ENCODE measurements around the gene NT5C1B. TPM values are rescaled to one million over a fixed set of nuclear protein-coding genes. Genes with fewer than 3 reads are reported as not detected.

Gene NT5C1B
- polyA plus RNA-seq, 6 donors from 2014 or later, result 0.25 to 0.64 (median 0.39) TPM; not detected in 2

DNA sequence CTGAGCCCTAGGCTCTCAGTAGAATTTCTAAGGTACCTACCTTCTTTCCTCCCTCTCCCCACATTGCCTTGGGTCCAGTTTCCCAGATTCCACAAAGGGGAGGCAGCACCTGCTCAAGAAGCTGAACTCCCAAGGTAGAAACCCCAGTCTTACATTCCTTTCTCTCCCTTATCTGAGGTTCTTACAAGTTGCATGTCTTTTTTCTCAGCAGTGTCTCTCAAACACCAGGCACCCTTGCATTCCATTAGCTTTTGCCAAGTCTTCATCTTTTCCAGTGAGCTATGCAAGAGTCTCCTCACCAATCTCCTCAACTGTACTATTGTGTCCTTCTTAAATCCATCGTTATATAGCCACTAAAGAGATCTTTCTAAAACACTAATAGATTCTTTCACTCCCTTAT, 4.1 kb upstream of the NT5C1B start:
- Mint-ChIP-seq H3K9me3 (peaks cover 0 to 13% (median 7%) of the 10 kb centered on the region in 7 donors), H3K4me1 (no peaks in the 10 kb centered on the region), H3K27ac (no peak overlapping the region), H3K36me3 (peaks cover 7 to 31% of the 10 kb centered on the region in 2 donors), H3K4me3 (no peak overlapping the region), H3K27me3 (peaks cover 0 to 5% (median 0%) of the 10 kb centered on the region in 3 donors)
- no peak for ATAC-seq (ENCODE audit: low read depth in 2 of 2)
- no peak for DNase-seq

DNA sequence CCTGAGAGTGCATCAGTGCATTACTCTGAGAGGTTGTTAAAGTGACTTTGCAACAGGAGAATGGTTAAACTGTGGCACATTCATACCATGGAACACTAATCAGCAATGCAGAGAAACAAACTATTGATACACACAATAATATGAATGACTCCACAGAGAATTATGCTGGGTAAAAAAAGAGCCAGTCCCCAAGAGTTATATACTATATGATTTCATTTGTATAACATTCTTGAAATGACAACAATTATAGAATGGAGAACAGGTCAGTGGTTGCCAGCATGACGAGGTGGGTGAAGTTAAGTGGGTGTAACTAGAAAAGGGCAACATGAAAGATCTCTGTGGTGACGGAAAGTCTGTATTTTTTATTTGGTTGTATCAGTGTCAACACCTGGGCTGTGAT, 3.0 kb upstream of the NT5C1B start:
- H3K9me3 Mint-ChIP-seq, result peaks cover 0 to 13% (median 7%) of the 10 kb centered on the region in 7 donors
- H3K36me3 Mint-ChIP-seq, result peaks cover 7 to 31% of the 10 kb centered on the region in 2 donors
- no peak overlapping the region for H3K27ac Mint-ChIP-seq
- no peak for DNase-seq
- no peaks in the 10 kb centered on the region for H3K4me1 Mint-ChIP-seq
- H3K27me3 Mint-ChIP-seq, result peaks cover 0 to 5% (median 0%) of the 10 kb centered on the region in 3 donors
- no peak overlapping the region for H3K4me3 Mint-ChIP-seq
- ATAC-seq (ENCODE audit: low read depth in 2 of 2), result no peak

DNA sequence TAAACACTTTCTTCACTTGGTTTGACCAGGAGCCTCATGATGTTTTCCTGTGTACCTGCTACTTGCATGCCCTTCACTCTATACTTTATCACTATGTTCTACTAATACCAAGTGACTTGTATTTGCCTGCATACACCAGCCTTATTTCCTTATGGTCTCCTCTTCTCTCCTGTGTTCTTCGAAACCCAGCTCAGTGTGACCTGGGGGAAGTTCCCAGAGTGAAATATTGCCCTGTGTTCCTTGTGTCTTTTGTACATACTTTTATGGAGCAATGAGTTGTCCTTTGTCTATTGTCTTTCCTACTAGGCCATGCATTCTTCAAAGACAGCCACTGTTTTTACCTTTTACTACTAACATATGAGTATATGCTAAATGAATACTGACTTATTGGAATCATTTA, 567 bp downstream of the NT5C1B start:
- no peak overlapping the region for H3K4me3 Mint-ChIP-seq
- H3K9me3 Mint-ChIP-seq, result peaks cover 0 to 13% (median 2%) of the 10 kb centered on the region in 7 donors
- no peaks in the 10 kb centered on the region for H3K4me1 Mint-ChIP-seq
- H3K27ac Mint-ChIP-seq, result no peak overlapping the region
- DNase-seq (no peak), ATAC-seq (ENCODE audit: low read depth in 2 of 2) (no peak)
- H3K36me3 Mint-ChIP-seq, result peaks cover 16 to 23% of the 10 kb centered on the region in 2 donors
- H3K27me3 Mint-ChIP-seq, result peaks cover 0 to 5% (median 0%) of the 10 kb centered on the region in 3 donors

DNA sequence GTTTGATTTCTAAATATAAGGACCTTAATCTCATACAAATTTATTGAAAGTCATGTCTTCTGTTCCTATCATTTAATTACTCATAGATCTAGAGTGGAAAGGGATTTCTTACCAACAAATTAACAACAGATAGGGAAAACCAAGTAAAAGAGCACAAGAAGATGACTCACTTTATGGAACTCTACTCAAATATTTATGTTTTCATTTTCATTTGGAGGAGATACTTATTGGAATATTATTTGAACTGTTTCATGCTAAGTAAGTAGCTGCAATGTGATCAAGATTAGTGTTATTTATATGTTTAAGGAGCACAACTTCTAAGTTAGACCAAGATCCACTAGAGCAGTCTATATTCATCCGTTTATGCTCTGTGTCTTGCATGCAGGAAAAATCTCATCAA, 1.3 kb downstream of the NT5C1B start:
- no peak overlapping the region for H3K27ac Mint-ChIP-seq
- peaks cover 21 to 25% of the 10 kb centered on the region in 2 donors for H3K36me3 Mint-ChIP-seq
- ATAC-seq (ENCODE audit: low read depth in 2 of 2), result no peak
- H3K27me3 Mint-ChIP-seq, result no peaks in the 10 kb centered on the region
- peaks cover 0 to 19% (median 2%) of the 10 kb centered on the region in 7 donors for H3K9me3 Mint-ChIP-seq
- H3K4me3 Mint-ChIP-seq, result no peak overlapping the region
- no peaks in the 10 kb centered on the region for H3K4me1 Mint-ChIP-seq
- DNase-seq, result no peak

DNA sequence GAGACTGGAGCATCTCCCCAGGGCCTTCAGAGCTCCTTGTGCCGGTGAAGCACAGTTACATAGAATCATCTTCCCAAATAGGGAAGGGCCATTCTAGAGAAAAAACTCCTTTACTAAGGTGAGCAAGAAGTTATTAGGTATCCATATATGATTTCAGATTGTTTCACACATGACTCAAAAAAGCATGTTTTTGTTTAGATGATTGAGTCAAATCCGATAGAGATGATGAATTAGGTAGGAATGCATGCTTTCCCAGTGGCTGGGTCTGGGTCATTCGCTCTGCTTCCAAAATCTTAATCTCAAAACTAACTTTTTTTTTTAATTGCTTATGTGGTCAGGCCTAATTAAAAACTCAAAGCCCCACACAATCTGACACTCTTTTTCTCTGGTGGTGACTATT, 3.8 kb downstream of the NT5C1B start:
- ATAC-seq (ENCODE audit: low read depth in 2 of 2) (no peak), DNase-seq (no peak)
- no peaks in the 10 kb centered on the region for H3K4me1 Mint-ChIP-seq
- peaks cover 0 to 19% (median 2%) of the 10 kb centered on the region in 7 donors for H3K9me3 Mint-ChIP-seq
- peaks cover 15 to 21% of the 10 kb centered on the region in 2 donors for H3K36me3 Mint-ChIP-seq
- H3K27me3 Mint-ChIP-seq, result no peaks in the 10 kb centered on the region
- no peak overlapping the region for H3K4me3 Mint-ChIP-seq
- H3K27ac Mint-ChIP-seq, result no peak overlapping the region

DNA sequence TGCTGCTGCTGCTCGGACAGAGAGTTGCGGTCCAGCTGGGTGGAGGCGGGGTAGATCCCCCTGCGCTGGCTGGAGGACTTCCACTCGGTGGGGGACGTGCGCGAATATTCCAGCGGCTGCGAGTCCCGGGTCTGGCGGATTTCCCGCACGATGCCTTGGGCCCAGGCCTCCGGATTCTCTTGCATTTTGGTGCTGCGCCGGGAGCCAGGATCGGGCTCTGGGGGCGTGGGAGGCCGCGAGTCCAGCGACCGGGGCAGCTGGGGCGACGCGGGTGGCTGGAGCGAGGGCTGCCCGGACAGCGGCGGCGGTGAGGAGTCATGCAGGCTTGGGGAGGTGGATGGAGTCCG, 4.8 kb downstream of the NT5C1B start:
- Mint-ChIP-seq H3K27ac (no peak overlapping the region), H3K27me3 (no peaks in the 10 kb centered on the region), H3K9me3 (peaks cover 0 to 22% (median 2%) of the 10 kb centered on the region in 7 donors), H3K36me3 (peaks cover 15 to 21% of the 10 kb centered on the region in 2 donors), H3K4me3 (no peak overlapping the region), H3K4me1 (no peaks in the 10 kb centered on the region)
- ATAC-seq (ENCODE audit: low read depth in 2 of 2) (no peak), DNase-seq (no peak)

DNA sequence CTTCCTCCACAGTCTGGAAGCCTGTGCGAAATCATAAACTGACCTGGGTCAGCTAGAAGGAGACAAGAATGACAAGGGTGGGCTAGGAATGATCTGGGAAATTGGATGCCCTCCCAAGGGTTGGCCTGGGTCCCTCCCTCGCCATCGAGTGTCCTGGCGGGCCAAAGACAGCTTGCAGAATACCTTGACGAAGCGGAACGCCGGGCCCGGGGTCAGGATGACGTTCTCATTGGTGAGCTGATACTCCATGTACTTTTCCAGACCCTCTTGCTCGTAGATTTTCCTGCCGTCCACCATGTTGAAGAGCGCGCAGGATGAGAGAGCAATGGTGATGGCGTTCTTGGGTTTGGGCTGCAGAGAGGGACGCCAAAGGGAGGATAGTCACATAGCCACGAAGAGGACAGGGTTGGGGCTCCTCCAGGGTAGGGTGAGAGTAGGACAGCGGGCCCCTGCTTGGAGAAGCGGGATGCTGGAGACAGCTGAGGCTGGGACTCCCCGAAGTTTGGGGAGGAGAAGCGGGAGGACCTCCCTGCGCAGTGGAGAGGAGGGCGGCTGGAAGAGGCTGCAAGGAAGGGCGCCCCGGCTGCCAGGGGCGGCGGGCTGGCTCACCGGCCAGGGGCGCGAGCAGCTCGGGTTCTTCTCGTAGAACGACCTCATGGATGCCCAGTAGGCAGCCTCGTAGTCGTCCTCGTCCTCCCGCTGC, 5.3 kb downstream of the NT5C1B start:
- Mint-ChIP-seq H3K36me3 (peaks cover 15 to 21% of the 10 kb centered on the region in 2 donors), H3K4me1 (no peaks in the 10 kb centered on the region), H3K4me3 (peak overlapping the region in 1 of 8 donors; percentile 22), H3K27ac (no peak overlapping the region), H3K9me3 (peaks cover 0 to 27% (median 5%) of the 10 kb centered on the region in 7 donors), H3K27me3 (no peaks in the 10 kb centered on the region)
- DNase-seq (no peak), ATAC-seq (ENCODE audit: low read depth in 2 of 2) (no peak)

DNA sequence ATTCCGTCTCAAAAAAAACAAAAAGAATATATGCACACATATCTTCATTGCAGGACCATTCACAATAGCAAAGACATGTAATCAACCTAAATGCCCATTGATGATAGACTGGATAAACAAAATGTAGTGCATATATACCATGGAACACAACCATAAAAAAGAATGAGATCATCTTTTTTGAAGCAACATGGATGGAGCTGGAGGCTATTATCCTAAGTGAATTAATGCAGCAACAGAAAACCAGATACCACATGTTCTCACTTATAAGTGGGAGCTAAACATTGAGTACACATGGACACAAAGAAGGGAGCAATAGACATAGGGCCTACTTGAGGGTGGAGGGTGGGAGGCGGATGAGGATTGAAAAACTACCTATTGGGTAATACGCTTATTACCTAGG, 8.8 kb downstream of the NT5C1B start:
- Mint-ChIP-seq H3K9me3 (peaks cover 0 to 42% (median 19%) of the 10 kb centered on the region in 7 donors), H3K27ac (no peak overlapping the region), H3K36me3 (peaks cover 21 to 26% of the 10 kb centered on the region in 2 donors), H3K27me3 (peaks cover 0 to 7% (median 4%) of the 10 kb centered on the region in 3 donors), H3K4me3 (no peak overlapping the region), H3K4me1 (no peaks in the 10 kb centered on the region)
- no peak for DNase-seq
- no peak for ATAC-seq (ENCODE audit: low read depth in 2 of 2)

DNA sequence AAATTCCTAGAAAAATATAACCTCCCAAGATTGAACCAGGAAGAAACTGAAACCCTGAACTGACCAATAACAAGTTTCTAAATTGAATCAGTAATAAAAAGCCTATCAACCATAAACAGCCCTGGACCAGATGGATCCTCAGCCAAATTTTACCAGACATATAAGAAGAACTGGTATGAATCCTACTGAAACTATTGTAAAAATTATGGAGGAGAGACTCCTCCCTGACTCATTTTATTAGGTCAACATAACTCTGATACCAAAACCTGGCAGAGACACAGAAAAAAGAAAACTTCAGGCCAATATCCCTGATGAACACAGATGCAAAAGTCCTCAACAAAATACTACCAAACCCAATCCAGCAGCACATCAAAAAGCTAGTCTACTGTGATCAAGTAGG, 11.3 kb downstream of the NT5C1B start:
- peaks cover 0 to 31% (median 17%) of the 10 kb centered on the region in 7 donors for H3K9me3 Mint-ChIP-seq
- H3K27me3 Mint-ChIP-seq, result peaks cover 0 to 7% (median 4%) of the 10 kb centered on the region in 3 donors
- H3K4me3 Mint-ChIP-seq, result no peak overlapping the region
- DNase-seq (no peak), ATAC-seq (ENCODE audit: low read depth in 2 of 2) (no peak)
- no peak overlapping the region for H3K27ac Mint-ChIP-seq
- H3K36me3 Mint-ChIP-seq, result peaks cover 13 to 16% of the 10 kb centered on the region in 2 donors
- no peaks in the 10 kb centered on the region for H3K4me1 Mint-ChIP-seq

DNA sequence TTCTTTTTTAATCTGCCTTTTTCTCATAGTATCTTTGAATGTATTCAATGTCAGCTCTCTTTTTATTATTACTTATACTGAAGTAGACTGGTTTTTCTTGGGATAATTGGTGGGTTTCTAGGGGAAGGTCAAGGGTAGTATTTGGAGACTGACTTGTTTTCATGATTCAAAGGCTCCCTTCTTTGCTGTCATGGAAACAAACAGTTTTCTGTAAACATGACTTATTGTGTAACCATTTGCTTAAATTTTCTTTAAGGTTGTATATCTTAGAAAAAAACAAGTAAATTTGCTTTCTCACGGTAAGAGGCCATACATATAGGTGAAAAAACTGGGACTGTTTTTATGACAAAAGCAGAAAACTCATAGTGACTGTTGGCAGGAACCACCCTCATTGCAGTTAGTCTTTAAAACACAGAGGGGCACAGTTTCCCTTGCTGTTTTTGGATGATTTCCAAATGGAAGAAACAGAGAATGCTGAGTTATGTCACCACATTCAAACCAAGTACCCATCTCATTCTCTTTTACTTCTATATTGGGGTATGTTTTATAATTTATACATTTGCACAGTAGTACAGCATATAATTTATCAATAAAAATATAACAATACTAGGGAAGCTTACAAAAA, 23.1 kb downstream of the NT5C1B start:
- Mint-ChIP-seq H3K27ac (no peak overlapping the region), H3K9me3 (peaks cover 0 to 14% (median 10%) of the 10 kb centered on the region in 7 donors), H3K27me3 (peaks cover 0 to 5% (median 0%) of the 10 kb centered on the region in 3 donors), H3K4me3 (no peak overlapping the region), H3K36me3 (peaks cover 28 to 38% of the 10 kb centered on the region in 2 donors), H3K4me1 (peaks cover 0 to 5% (median 0%) of the 10 kb centered on the region in 3 donors)
- ATAC-seq (ENCODE audit: low read depth in 2 of 2) (no peak), DNase-seq (no peak)

DNA sequence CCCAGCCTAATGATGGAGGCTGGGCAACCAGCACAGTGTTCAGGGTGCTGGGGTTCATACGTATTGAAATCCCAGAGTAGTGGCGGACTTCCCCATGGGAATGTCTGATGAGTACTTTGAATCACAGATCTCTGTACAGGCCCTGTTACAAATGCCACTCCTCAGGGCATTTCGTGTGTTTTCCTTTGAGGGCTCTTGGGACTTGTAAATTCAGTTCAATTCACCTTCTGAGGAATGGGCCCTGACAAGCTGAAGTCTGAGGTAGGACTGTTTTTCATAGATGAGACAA, 28.6 kb downstream of the NT5C1B start:
- ATAC-seq (ENCODE audit: low read depth in 2 of 2) (no peak), DNase-seq (no peak)
- Mint-ChIP-seq H3K4me3 (peak overlapping the region; percentile 86 to 97 (median 95)), H3K27ac (peak overlapping the region; percentile 91 to 97 (median 95)), H3K27me3 (no peaks in the 10 kb centered on the region), H3K36me3 (peaks cover 9 to 15% of the 10 kb centered on the region in 2 donors), H3K4me1 (peaks cover 29 to 41% (median 32%) of the 10 kb centered on the region in 3 donors), H3K9me3 (peaks cover 0 to 12% (median 10%) of the 10 kb centered on the region in 7 donors)

DNA sequence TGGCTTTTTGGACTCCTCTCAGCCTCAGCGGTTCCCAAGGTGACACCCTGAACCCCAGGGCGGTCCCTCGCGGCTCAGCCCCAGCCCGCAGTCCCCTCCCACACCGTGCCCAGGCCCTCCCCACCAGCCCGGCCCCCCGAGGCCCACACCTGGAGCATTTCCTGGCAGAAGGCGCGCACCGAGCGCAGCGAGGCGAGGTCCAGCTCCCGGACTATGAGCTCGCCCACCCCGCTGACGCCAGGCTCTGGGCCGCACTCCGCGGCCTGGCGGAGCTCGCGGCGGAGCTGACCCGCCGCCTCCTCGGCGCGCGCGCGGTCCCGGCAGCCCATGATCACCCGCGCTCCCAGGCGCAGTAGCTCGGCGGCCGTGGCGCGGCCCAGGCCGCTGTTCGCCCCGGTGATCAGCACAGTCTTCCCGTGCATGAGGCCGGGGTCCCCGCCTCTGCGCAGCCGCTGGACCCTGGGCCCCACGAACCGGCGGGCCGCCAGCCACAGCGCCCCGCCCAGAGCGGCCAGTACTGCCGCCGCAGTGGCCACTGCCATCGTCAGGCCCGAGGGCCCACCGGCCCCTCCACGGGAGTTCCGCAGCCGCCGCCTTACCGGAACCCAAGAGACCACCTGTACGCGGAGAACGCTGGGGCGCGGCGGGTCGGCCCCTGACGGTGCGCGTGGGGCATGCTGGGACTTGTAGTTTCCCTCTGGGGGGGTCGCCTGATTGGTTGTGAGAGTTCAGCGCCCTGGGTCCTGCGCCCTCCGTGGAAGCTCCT, 29.2 kb downstream of the NT5C1B start, which contains the start of gene RDH14:
Gene RDH14, minus strand, starts transcription at position 623 of the 766 bp plus-strand sequence. Its CDS starts 81 bp downstream, at position 542.
- H3K27me3 Mint-ChIP-seq, result no peaks in the 10 kb centered on the region
- peak within 1 kb of the TSS; percentile 86 to 97 (median 95) for H3K4me3 Mint-ChIP-seq
- ATAC-seq (ENCODE audit: low read depth in 2 of 2), result peak; percentile 87 to 89
- DNase-seq, result peak; percentile 94
- H3K27ac Mint-ChIP-seq, result peak within 1 kb of the TSS; percentile 91 to 98 (median 98)
- H3K36me3 Mint-ChIP-seq, result peaks cover 8 to 13% of the 10 kb centered on the region in 2 donors
- peaks cover 0 to 12% (median 7%) of the 10 kb centered on the region in 7 donors for H3K9me3 Mint-ChIP-seq
- peaks cover 31 to 41% (median 33%) of the 10 kb centered on the region in 3 donors for H3K4me1 Mint-ChIP-seq

DNA sequence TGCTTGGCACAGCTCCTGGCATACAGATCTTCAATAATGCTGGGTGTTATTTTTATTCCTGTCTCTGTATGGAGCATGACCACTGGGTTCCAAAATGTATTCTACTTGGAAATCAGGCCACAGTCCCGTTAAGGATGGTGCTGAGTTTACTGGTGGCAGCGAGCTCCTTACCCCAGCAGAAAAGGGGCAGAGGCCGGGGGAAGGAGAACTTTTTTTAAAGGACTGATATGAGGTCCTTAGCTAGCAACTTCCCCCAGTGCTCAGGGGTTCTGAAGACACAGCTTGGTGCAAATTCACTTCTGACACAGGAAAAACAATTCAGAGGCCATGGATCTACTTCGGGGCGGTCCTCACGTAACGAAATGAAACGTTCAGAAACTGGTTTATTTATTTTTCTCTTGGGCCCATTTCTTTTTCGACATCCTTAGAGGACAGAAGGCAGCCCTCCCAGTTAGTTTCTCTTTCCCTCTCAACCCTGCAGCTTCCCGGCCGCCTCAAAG, 29.8 kb downstream of the NT5C1B start:
- Mint-ChIP-seq H3K36me3 (peaks cover 7% of the 10 kb centered on the region in 2 donors), H3K27me3 (no peaks in the 10 kb centered on the region), H3K4me3 (peak overlapping the region; percentile 86 to 96 (median 94)), H3K27ac (peak overlapping the region; percentile 91 to 98 (median 98)), H3K4me1 (peaks cover 36 to 41% (median 36%) of the 10 kb centered on the region in 3 donors), H3K9me3 (peaks cover 0 to 7% (median under 1%) of the 10 kb centered on the region in 7 donors)
- DNase-seq, result no peak
- ATAC-seq (ENCODE audit: low read depth in 2 of 2), result no peak

Data from naive B cell (primary cell).